Epithelial cell of alveolus of lung (primary cell): Measurements from ENCODE around the gene SPAG16. TPM values are rescaled to one million over a fixed set of nuclear protein-coding genes. Genes with fewer than 3 reads are reported as not detected.

Experiments
- total RNA-seq: library from RNA; depleted of rRNA; stranded (reverse); fragments of >200 nt; gene quantifications from 2 replicates; pipeline ENCODE4 v1.2.1, GENCODE V29; 2015

Gene SPAG16
- total RNA-seq: 13.2 and 26.5 TPM in 2 replicates

DNA sequence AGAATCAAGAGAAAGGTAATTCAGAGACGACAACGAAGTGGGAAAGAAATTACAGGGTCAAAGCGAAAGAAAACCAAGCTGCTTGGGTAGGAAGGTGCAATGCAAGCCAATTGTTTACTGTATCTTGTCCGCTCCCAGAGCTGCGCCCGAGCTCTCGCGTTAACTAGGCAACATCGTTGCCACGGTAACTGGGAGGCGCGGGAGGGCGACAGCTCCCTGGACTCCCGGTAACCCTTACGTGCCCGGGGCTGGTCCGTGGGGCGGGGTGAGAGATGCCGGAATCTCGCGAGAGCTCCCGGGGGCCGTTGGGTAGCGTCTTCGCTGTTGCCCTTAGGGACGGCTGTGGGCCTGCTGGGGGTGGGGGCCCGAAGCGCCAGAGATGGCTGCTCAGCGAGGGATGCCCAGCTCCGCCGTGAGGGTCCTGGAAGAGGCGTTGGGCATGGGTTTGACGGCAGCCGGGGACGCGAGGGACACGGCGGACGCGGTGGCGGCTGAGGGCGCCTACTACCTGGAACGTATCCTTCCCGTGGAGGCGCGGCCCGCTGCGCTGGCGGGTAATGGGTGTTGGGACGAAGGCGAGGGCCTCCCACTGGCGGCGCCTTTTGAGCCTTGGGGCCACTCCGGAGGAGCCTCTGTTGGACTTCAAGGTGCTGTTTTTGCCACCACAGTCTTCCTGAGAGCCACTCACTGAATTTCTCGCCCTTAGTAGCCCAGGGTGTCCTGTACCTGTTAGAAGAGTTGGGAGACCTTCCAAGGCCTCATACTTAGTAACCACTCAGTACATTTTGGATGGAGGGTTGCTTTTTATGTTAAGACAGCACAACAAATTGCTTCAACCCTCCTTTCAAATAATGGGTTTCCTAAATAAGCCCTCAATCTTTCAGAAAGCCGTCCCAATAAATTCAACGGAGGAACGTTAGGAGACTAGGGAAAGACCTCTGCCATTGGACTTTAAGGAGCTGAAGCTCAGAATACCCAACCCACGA lies at the start of gene SPAG16:
Gene SPAG16, plus strand, starts transcription at position 360 of the 986 bp plus-strand sequence.

DNA sequence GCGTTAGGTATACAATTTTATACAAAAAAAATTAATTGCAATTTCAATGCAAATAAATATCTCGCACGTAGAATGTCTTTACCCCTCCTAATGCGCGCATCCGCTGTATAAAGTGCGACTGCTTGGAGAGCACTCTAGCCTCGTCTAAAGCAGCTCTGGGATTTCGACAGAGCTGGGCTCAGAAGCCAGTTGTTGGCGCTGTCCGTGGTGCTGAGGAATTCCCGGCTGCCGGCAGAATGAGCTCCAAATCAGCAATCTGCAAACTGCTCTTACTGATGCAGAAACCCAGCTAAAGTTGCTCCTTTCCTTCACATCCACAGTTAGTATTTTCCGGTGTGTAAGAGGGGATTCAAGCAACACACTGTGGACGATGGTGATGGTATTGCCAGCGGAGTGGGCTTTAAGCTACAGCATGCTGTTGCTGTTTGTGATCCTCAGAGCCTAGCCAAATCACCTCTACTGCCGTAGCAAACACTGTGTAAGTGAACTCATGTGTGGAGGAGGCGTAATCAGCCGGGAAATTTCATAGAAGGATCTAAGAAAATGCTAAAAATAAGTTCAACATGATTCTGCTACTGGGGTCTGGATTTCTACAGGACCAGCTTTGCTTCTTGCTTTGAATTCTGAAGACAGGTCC lies 1126.8 kb downstream of the SPAG16 start, which contains the start of gene VWC2L:
Gene VWC2L, plus strand, starts transcription at position 137 of the 637 bp plus-strand sequence. CDS start 3,140 bp downstream, outside the sequence.

Other genes with a start within 250 kb of the SPAG16 start
- 2.2 and 4.7 TPM in 2 replicates for gene IKZF2, start 132.9 kb upstream of the SPAG16 start, total RNA-seq